Thoracic aorta (tissue), 2 donors: ENCODE measurements around the gene C1orf53. TPM values are rescaled to one million over a fixed set of nuclear protein-coding genes. Genes with fewer than 3 reads are reported as not detected.

ENCODE experiments used
- ATAC-seq: fragments of 150-250 bp; one replicate; pipeline ENCODE4 v1.8.0; 2017; ENCODE audit warnings: low read depth; ENCODE audit not compliant: insufficient number of reproducible peaks, low FRiP score
- DNase-seq: peaks from one replicate; pipeline ENCODE4 v3.0.0-alpha.2; 2020; ENCODE audit warnings: low spot score
- H3K27ac ChIP-seq, 2 donors: fragments of 200-600 bp; sonication (generic); 1 replicate in 1 of 2; 2 replicates in 1 of 2; pipeline ENCODE4 v1.5.1; 2016; ENCODE audit warnings: mild to moderate bottlenecking in 2 of 2, moderate library complexity in 2 of 2
- H3K27me3 ChIP-seq: fragments of 200-600 bp; sonication (generic); replicated peaks from 2 replicates; pipeline ENCODE4 v1.6.0; 2016; ENCODE audit warnings: mild to moderate bottlenecking; ENCODE audit not compliant: insufficient read depth
- H3K36me3 ChIP-seq: fragments of 200-600 bp; sonication (generic); one replicate; pipeline ENCODE4 v1.5.1; 2016
- H3K4me1 ChIP-seq, 2 donors: fragments of 200-600 bp; sonication (generic); 1 replicate in 1 of 2; 2 replicates in 1 of 2; pipeline versions ENCODE4 v1.5.1 to v1.6.0; 2016; ENCODE audit warnings: low read depth in 2 of 2, mild to moderate bottlenecking in 1 of 2; ENCODE audit not compliant: control insufficient read depth in 1 of 2
- H3K4me3 ChIP-seq: fragments of 200-600 bp; sonication (generic); 2 replicates; pipeline ENCODE4 v1.5.1; 2016; ENCODE audit warnings: mild to moderate bottlenecking
- H3K9me3 ChIP-seq: fragments of 200-600 bp; sonication (generic); 2 replicates; pipeline ENCODE4 v1.5.1; 2016
- CTCF ChIP-seq: fragments of 200-600 bp; sonication (generic); IDR thresholded peaks from one replicate; pipeline ENCODE4 v1.5.1; 2019; ENCODE audit warnings: antibody characterized with exemption
- total RNA-seq, 2 donors: library from RNA; depleted of rRNA; stranded (reverse); fragments of >200 nt; gene quantifications; one replicate each; pipeline versions ENCODE4 v1.1.0 to v1.2.3, GENCODE V29; 2016

Gene C1orf53
- total RNA-seq, 2 donors from 2014 or later, result not detected

DNA sequence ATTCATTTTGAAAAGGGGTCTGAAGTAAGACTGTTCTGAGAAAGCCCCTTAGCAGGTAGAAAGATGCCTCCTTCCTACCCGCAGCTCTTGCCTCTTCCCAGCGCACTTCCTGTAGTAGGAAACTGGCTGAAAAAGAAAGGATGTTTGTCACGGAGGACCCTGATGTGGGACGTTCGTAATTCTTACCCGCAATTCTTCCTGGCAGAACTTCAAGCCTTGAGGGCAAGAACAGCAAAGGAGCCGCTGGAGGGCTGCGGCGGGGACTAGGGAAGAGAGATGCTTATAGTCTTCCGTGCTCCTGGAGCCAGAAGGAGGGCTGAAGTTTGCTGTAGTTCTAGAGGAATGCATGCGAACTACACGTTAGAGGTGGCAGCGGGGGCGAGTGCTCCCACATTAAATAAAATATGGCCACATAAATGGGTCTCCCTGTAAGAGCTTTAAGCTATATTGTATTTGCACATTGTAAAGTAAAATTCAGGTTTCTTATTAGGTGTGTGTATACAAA, 6.3 kb downstream of the C1orf53 start:
- Histone ChIP-seq H3K4me3 (no peak overlapping the region), H3K9me3 (no peaks in the 10 kb centered on the region), H3K36me3 (no peaks in the 10 kb centered on the region), H3K4me1 (peaks cover 18 to 25% of the 10 kb centered on the region in 2 donors), H3K27ac (no peak overlapping the region), H3K27me3 (peaks cover 48% of the 10 kb centered on the region)
- no peak for ATAC-seq
- DNase-seq, result no peak
- TF ChIP-seq CTCF, result no peak

DNA sequence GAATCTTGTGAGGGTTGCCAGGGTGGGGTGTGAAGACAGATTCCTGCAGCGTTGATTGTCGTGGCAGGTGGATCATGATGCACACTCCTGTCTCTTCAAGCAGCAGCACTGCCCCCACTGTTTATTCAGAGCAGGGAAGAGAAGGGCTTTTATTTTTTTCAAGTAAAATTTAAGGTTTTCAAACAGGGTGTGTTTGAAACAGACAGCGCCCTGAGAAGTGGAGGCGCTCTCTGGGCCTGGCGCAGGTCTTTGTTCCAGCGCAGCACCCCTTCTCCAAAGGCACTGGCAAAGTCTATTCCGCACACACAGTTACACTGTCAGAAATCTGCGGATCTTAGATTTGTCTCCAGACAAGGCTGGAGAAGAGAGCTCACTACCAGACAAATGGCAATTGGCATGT, 7.0 kb downstream of the C1orf53 start:
- H3K36me3 ChIP-seq, result no peaks in the 10 kb centered on the region
- H3K9me3 ChIP-seq, result no peaks in the 10 kb centered on the region
- no peak overlapping the region for H3K27ac ChIP-seq
- no peak for ATAC-seq
- TF ChIP-seq CTCF, result no peak
- no peak for DNase-seq
- peaks cover 53% of the 10 kb centered on the region for H3K27me3 ChIP-seq
- H3K4me3 ChIP-seq, result no peak overlapping the region
- peaks cover 18 to 25% of the 10 kb centered on the region in 2 donors for H3K4me1 ChIP-seq

DNA sequence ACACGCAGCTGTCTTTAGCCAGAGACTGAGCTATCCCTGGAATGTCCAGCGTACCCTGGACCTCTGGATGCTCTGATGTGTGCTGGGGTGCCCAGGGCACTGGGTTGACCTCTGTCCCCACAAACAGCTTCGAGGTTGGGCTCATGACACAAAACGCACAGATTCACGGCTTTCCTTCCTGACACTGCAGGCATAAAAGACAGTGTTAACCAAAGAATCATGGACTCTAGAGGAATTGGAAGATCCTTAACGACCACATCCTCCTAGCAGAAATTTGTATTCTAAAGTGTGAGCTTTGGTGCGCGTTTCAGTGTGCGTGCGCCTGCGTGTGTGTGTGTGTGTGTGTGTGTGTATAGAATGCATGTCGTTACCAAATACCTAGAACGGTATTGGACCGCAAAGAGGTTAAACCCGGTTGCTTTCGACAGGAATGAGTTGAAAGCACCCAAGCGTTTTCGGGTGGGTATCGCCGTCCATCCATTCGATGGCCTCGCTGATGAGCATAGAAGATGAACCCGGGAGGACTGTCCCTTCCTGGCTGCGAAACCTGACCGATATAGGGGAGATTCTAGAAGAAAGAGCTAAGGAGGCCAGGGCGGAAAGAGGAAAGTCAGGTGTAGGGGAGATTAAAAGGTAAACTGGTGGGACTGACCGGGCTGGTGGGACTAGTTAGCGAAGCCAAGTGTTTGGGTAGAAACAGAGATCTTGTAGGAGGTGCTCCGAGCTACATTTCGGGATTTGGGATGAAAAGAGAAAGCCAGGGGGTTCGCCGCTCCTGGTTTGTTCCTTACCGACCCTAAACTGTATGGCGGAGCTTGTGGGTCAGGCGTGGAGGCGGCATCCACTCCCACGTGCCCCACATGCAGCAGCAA, 7.9 kb downstream of the C1orf53 start:
- no peak for TF ChIP-seq CTCF
- Histone ChIP-seq H3K36me3 (no peaks in the 10 kb centered on the region), H3K9me3 (no peaks in the 10 kb centered on the region), H3K27ac (no peak overlapping the region), H3K27me3 (peaks cover 58% of the 10 kb centered on the region), H3K4me1 (peaks cover 18 to 25% of the 10 kb centered on the region in 2 donors), H3K4me3 (peak overlapping the region; percentile 29)
- no peak for DNase-seq
- ATAC-seq, result no peak

- no peak for DNase-seq
- no peak for ATAC-seq
- no peaks in the 10 kb centered on the region for H3K9me3 ChIP-seq
- H3K4me1 ChIP-seq, result peaks cover 25 to 33% of the 10 kb centered on the region in 2 donors
- peak overlapping the region; percentile 29 for H3K4me3 ChIP-seq
- peaks cover 60% of the 10 kb centered on the region for H3K27me3 ChIP-seq
- no peak overlapping the region for H3K27ac ChIP-seq
- H3K36me3 ChIP-seq, result no peaks in the 10 kb centered on the region
- no peak for TF ChIP-seq CTCF
These were observed 8.9 kb downstream of the C1orf53 start for GRCh38 chr1:197911111-197911856.
